CD14-positive monocyte (primary cell): ENCODE measurements around the gene BEGAIN. TPM values are rescaled to one million over a fixed set of nuclear protein-coding genes. Genes with fewer than 3 reads are reported as not detected.

Experiments
- DNase-seq, 3 donors: peaks; one replicate each; pipeline ENCODE4 v3.0.0-alpha.2; 2011 to 2022
- H2AFZ ChIP-seq: 2 replicates; pipeline ENCODE4 v1.6.0; 2012; ENCODE audit warnings: mild to moderate bottlenecking, low read depth, low read length, inconsistent platforms; ENCODE audit not compliant: insufficient read depth, poor library complexity, severe bottlenecking
- H3K27ac ChIP-seq, 2 donors: 1 replicate in 1 of 2; 2 replicates in 1 of 2; pipeline ENCODE4 v1.5.1; 2012 to 2013; ENCODE audit warnings: low read length in 2 of 2, control low read depth in 1 of 2, inconsistent platforms in 1 of 2, low read depth in 1 of 2, mild to moderate bottlenecking in 1 of 2
- H3K27me3 ChIP-seq, 2 donors: one replicate each; pipeline versions ENCODE4 v1.6.0 to v1.6.1; 2011 to 2013; ENCODE audit warnings: low read length in 2 of 2; ENCODE audit not compliant: control insufficient read depth in 2 of 2, insufficient read depth in 2 of 2
- H3K36me3 ChIP-seq, 2 donors: replicated peaks in 1 of 2; 1 replicate in 1 of 2; 2 replicates in 1 of 2; pipeline versions ENCODE4 v1.5.1 to v1.6.1; 2012 to 2013; ENCODE audit warnings: low read length in 2 of 2, control low read depth in 1 of 2, inconsistent platforms in 1 of 2, mild to moderate bottlenecking in 1 of 2; ENCODE audit not compliant: insufficient read depth in 2 of 2, control insufficient read depth in 1 of 2
- H3K4me1 ChIP-seq, 2 donors: 1 replicate in 1 of 2; 2 replicates in 1 of 2; pipeline versions ENCODE4 v1.5.1 to v1.6.1; 2012 to 2013; ENCODE audit warnings: low read length in 2 of 2, control low read depth in 1 of 2, inconsistent platforms in 1 of 2, mild to moderate bottlenecking in 1 of 2, moderate library complexity in 1 of 2; ENCODE audit not compliant: insufficient read depth in 2 of 2, control insufficient read depth in 1 of 2
- H3K4me2 ChIP-seq: replicated peaks from 2 replicates; pipeline ENCODE3; 2012; ENCODE audit warnings: low read length, moderate library complexity, mild to moderate bottlenecking; ENCODE audit not compliant: poor library complexity, severe bottlenecking; ENCODE audit errors: extremely low read depth
- H3K4me3 ChIP-seq, 3 experiments: fragments of 200-600 bp in 1 of 3; sonication (generic) in 1 of 3; replicated peaks in 1 of 3; 1 replicate in 2 of 3; 2 replicates in 1 of 3; pipeline ENCODE4 v1.5.1; 2011 to 2013; ENCODE audit warnings: low read length in 3 of 3, mild to moderate bottlenecking in 3 of 3, control low read depth in 2 of 3, low read depth in 2 of 3, inconsistent platforms in 1 of 3, moderate library complexity in 1 of 3
- H3K79me2 ChIP-seq: 2 replicates; pipeline ENCODE4 v1.6.0; 2012; ENCODE audit warnings: mild to moderate bottlenecking, control low read depth, inconsistent platforms, low read length, moderate library complexity; ENCODE audit not compliant: insufficient read depth
- H3K9ac ChIP-seq: 2 replicates; pipeline ENCODE4 v1.6.0; 2017; ENCODE audit warnings: low read length, mild to moderate bottlenecking; ENCODE audit not compliant: insufficient read depth, poor library complexity, severe bottlenecking
- H3K9me3 ChIP-seq, 2 donors: replicated peaks in 1 of 2; 1 replicate in 1 of 2; 2 replicates in 1 of 2; pipeline versions ENCODE4 v1.5.1 to v1.6.1; 2012 to 2013; ENCODE audit warnings: low read length in 2 of 2, control low read depth in 1 of 2; ENCODE audit not compliant: control insufficient read depth in 1 of 2, insufficient read depth in 1 of 2
- H4K20me1 ChIP-seq: 2 replicates; pipeline ENCODE4 v1.6.0; 2012; ENCODE audit warnings: mild to moderate bottlenecking, low read length, control low read depth, moderate library complexity; ENCODE audit not compliant: insufficient read depth
- H3K27ac Mint-ChIP-seq, 7 donors: one replicate each; pipeline ENCODE4 v1.8.0; 2020; ENCODE audit warnings: mild to moderate bottlenecking in 7 of 7, mixed read lengths in 7 of 7, moderate library complexity in 6 of 7, inconsistent platforms in 2 of 7
- H3K27me3 Mint-ChIP-seq, 3 donors: one replicate each; pipeline ENCODE4 v1.8.0; 2021 to 2022; ENCODE audit warnings: low read depth in 3 of 3, mild to moderate bottlenecking in 3 of 3, mixed read lengths in 3 of 3, moderate library complexity in 3 of 3, inconsistent platforms in 1 of 3
- H3K36me3 Mint-ChIP-seq, 2 donors: one replicate each; pipeline ENCODE4 v1.8.0; 2020; ENCODE audit warnings: mixed read lengths in 2 of 2, inconsistent platforms in 1 of 2, mild to moderate bottlenecking in 1 of 2
- H3K4me1 Mint-ChIP-seq: one replicate; pipeline ENCODE4 v1.8.0; 2020; ENCODE audit warnings: mild to moderate bottlenecking, mixed read lengths
- H3K4me3 Mint-ChIP-seq, 2 donors: one replicate each; pipeline ENCODE4 v1.8.0; 2020; ENCODE audit warnings: mild to moderate bottlenecking in 2 of 2, mixed read lengths in 2 of 2, moderate library complexity in 1 of 2
- H3K9me3 Mint-ChIP-seq, 7 donors: one replicate each; pipeline ENCODE4 v1.8.0; 2020 to 2022; ENCODE audit warnings: mixed read lengths in 7 of 7, mild to moderate bottlenecking in 6 of 7, moderate library complexity in 6 of 7, inconsistent platforms in 2 of 7
- CTCF ChIP-seq: fragments of 200-600 bp; IDR thresholded peaks from one replicate; pipeline ENCODE4 v1.8.0; 2022; ENCODE audit warnings: antibody characterized with exemption, mild to moderate bottlenecking
- WGBS: methylation state at CpG from one replicate; pipeline ENCODE4 v1.1.5; 2013; ENCODE audit warnings: missing lambda C conversion rate; ENCODE audit not compliant: insufficient coverage; 5-methylcytosine and 5-hydroxymethylcytosine counted together
- intact Hi-C, 2 donors: fragments of 100-400 bp; cut with micrococcal nuclease; formaldehyde crosslinking; loops; one replicate each; pipeline versions ENCODE4 v1.15.0 to v1.15.1; 2023
- polyA plus RNA-seq, 3 donors: library from polyadenylated mRNA; depleted of rRNA in 1 of 3; unstranded in 2 of 3; stranded (reverse) in 1 of 3; fragments of 300-500 nt in 2 of 3; fragments of >200 nt in 1 of 3; fragmentation: Illumina TruSeq in 2 of 3; gene quantifications; 1 replicate in 2 of 3; 2 replicates in 1 of 3; pipeline ENCODE4 v1.2.3, GENCODE V29; 2012 to 2021

BEGAIN gene
- polyA plus RNA-seq, 3 donors, result 0.25 to 0.45 TPM; not detected in 1

- Histone ChIP-seq H3K4me2 (no peak overlapping the region), H3K4me3 (no peak overlapping the region), H3K79me2 (no peaks in the 10 kb centered on the region), H3K9me3 (no peaks in the 10 kb centered on the region), H3K27me3 (no peaks in the 10 kb centered on the region), H3K4me1 (peaks cover 41 to 49% of the 10 kb centered on the region in 2 donors), H3K36me3 (no peaks in the 10 kb centered on the region), H3K27ac (peak overlapping the region in 1 of 2 donors; percentile 22), H4K20me1 (no peaks in the 10 kb centered on the region), H3K9ac (no peak overlapping the region), H2AFZ (no peak overlapping the region)
- H3K27me3 Mint-ChIP-seq, result peaks cover 4 to 28% (median 21%) of the 10 kb centered on the region in 3 donors
- WGBS, result 77% methylated on average over 17 of the region's 22 CpGs
- H3K9me3 Mint-ChIP-seq, result peaks cover 0 to 2% (median 0%) of the 10 kb centered on the region in 7 donors
- peaks cover 0 to 3% of the 10 kb centered on the region in 2 donors for H3K36me3 Mint-ChIP-seq
- no peak for TF ChIP-seq CTCF
- peaks cover 45% of the 10 kb centered on the region for H3K4me1 Mint-ChIP-seq
- intact Hi-C loops, result no loop called here
- DNase-seq, result no peak
- peak overlapping the region in 1 of 2 donors; percentile 88 for H3K4me3 Mint-ChIP-seq
- peak overlapping the region in 4 of 7 donors; percentile 48 to 88 (median 82) for H3K27ac Mint-ChIP-seq
Observed at GRCh38 chr14:100556936-100557505, 30.2 kb downstream of the BEGAIN start.

- intact Hi-C loops, result no loop called here
- Mint-ChIP-seq H3K4me1 (peaks cover 45% of the 10 kb centered on the region), H3K36me3 (peaks cover 0 to 3% of the 10 kb centered on the region in 2 donors), H3K27ac (no peak overlapping the region), H3K4me3 (no peak overlapping the region), H3K27me3 (peaks cover 4 to 28% (median 23%) of the 10 kb centered on the region in 3 donors), H3K9me3 (peaks cover 0 to 2% (median 0%) of the 10 kb centered on the region in 7 donors)
- Histone ChIP-seq H3K4me1 (peaks cover 41 to 49% of the 10 kb centered on the region in 2 donors), H3K9ac (no peak overlapping the region), H3K27me3 (no peaks in the 10 kb centered on the region), H3K36me3 (no peaks in the 10 kb centered on the region), H2AFZ (no peak overlapping the region), H4K20me1 (no peaks in the 10 kb centered on the region), H3K9me3 (no peaks in the 10 kb centered on the region), H3K79me2 (no peaks in the 10 kb centered on the region), H3K4me2 (no peak overlapping the region), H3K27ac (no peak overlapping the region), H3K4me3 (no peak overlapping the region)
- TF ChIP-seq CTCF, result no peak
- 92% methylated on average over 7 of the region's 12 CpGs for WGBS
- no peak for DNase-seq
Observed at GRCh38 chr14:100556140-100556475, 31.1 kb downstream of the BEGAIN start.
